Colonic mucosa (tissue), 2 donors: ENCODE results near the gene ORAI2. TPM values are rescaled to one million over a fixed set of nuclear protein-coding genes. Genes with fewer than 3 reads are reported as not detected.

Experiments used
- microRNA-seq: library from miRNA; unstranded; fragments of <30 nt; microRNA quantifications from one replicate; pipeline ENCODE4, GENCODE V29; 2019
- total RNA-seq, 2 donors: library from RNA; stranded (reverse); fragmentation: NEBNext Ultra II Directional in 1 of 2; extraction: Animal tissue kit (Norgen Biotek cat#: 25700) in 1 of 2; gene quantifications; one replicate each; pipeline ENCODE4 v1.2.1, GENCODE V29; 2021
- donor health status: DM: no; HTN: no; CAD: no.
- donor health status: DM: no; HTN: no; CAD: no.

ORAI2 gene
- total RNA-seq, 2 donors from 2014 or later: 3.3 to 5.5 TPM

Small RNA genes within 50 kb of the gene (microRNA-seq; reads per million reads assigned to microRNA genes)
- gene MIR4467: not detected
- gene MIR5090: 3.3 reads per million
- not detected for gene MIR548O

Other genes starting within 250 kb of the ORAI2 start
- gene SH2B2, start 146.7 kb upstream of the ORAI2 start, total RNA-seq: 1 to 10 TPM; 3.1 to 5.0 TPM
- not detected for gene SPDYE6, start 77.1 kb upstream of the ORAI2 start, total RNA-seq
- 10 to 100 TPM; 15.1 to 19.4 TPM for gene PRKRIP1, start 37.2 kb upstream of the ORAI2 start, total RNA-seq
- 10 to 100 TPM in 1 of 2 donors, 1 to 10 TPM in 1; 9.7 to 14.1 TPM for gene ALKBH4, start 31.3 kb downstream of the ORAI2 start, total RNA-seq
- gene LRWD1, start 31.4 kb downstream of the ORAI2 start, total RNA-seq: 10 to 100 TPM; 11.4 to 19.6 TPM
- 10 to 100 TPM; 43.0 to 49.2 TPM for gene POLR2J, start 45.3 kb downstream of the ORAI2 start, total RNA-seq
- 10 to 100 TPM; 13.2 to 30.0 TPM for gene RASA4B, start 84.2 kb downstream of the ORAI2 start, total RNA-seq
- 10 to 100 TPM in 1 of 2 donors, 1 to 10 TPM in 1; 9.0 to 13.7 TPM for gene UPK3BL2, start 110.1 kb downstream of the ORAI2 start, total RNA-seq
- not detected for gene SPDYE2, start 117.7 kb downstream of the ORAI2 start, total RNA-seq
- 10 to 100 TPM; 19.2 to 32.9 TPM for gene POLR2J3, start 139.0 kb downstream of the ORAI2 start, total RNA-seq
- gene RASA4, start 183.2 kb downstream of the ORAI2 start, total RNA-seq: 10 to 100 TPM; 16.7 to 31.3 TPM
- 10 to 100 TPM in 1 of 2 donors, 1 to 10 TPM in 1; 9.1 to 21.9 TPM for gene UPK3BL1, start 209.2 kb downstream of the ORAI2 start, total RNA-seq
- not detected for gene SPDYE2B, start 216.7 kb downstream of the ORAI2 start, total RNA-seq
- 10 to 100 TPM in 1 of 2 donors, 1 to 10 TPM in 1; 5.9 to 12.8 TPM for gene POLR2J2, start 238.1 kb downstream of the ORAI2 start, total RNA-seq